Measurements from ENCODE around the gene NAXD.

GRCh38 chr13:110643324-110643723 lies 28.0 kb downstream of the NAXD start:
- TF ChIP-seq, protein P1, sequence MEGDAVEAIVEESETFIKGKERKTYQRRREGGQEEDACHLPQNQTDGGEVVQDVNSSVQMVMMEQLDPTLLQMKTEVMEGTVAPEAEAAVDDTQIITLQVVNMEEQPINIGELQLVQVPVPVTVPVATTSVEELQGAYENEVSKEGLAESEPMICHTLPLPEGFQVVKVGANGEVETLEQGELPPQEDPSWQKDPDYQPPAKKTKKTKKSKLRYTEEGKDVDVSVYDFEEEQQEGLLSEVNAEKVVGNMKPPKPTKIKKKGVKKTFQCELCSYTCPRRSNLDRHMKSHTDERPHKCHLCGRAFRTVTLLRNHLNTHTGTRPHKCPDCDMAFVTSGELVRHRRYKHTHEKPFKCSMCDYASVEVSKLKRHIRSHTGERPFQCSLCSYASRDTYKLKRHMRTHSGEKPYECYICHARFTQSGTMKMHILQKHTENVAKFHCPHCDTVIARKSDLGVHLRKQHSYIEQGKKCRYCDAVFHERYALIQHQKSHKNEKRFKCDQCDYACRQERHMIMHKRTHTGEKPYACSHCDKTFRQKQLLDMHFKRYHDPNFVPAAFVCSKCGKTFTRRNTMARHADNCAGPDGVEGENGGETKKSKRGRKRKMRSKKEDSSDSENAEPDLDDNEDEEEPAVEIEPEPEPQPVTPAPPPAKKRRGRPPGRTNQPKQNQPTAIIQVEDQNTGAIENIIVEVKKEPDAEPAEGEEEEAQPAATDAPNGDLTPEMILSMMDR (IDR thresholded peaks at IDR 0.05): no peak
- no peak for TF ChIP-seq POLR2A (IDR thresholded peaks at IDR 0.05)

Measured in esophagus squamous epithelium (tissue), 4 donors.